MCF 10A (cell line): ENCODE results near the gene ARPIN. TPM values are rescaled to one million over a fixed set of nuclear protein-coding genes. Genes with fewer than 3 reads are reported as not detected.
"Not testable (repeated sequence)": the region's sequence is repeated elsewhere in the genome, so short reads cannot be mapped to it uniquely, and the experiment has no call there.

Experiments used
- BruUV-seq: library from RNA; stranded (reverse); fragments of 400-500 nt; replicated peaks from 2 replicates; lab custom pipeline; 2021; lab: Mats Ljungman, UMichigan
- CTCF ChIA-PET: fragments of 300-600 bp; sonication (Branson Sonifier 250); formaldehyde crosslinking; extraction: SDS; loops from one replicate; lab custom pipeline; 2021; ENCODE audit warnings: antibody characterized with exemption, inconsistent platforms; lab: Yijun Ruan, JAX
- POLR2A ChIA-PET: fragments of 300-600, 350-650 bp; sonication (Branson Sonifier 250); formaldehyde crosslinking; extraction: SDS; loops from one replicate; lab custom pipeline; 2020; ENCODE audit warnings: antibody characterized with exemption, inconsistent platforms; lab: Yijun Ruan, JAX
- DNase-seq: peaks from one replicate; pipeline ENCODE4 v3.0.0-alpha.2; 2018; ENCODE audit not compliant: unreplicated experiment
- H3K27ac Mint-ChIP-seq: one replicate; pipeline ENCODE4 v1.8.0; 2022; ENCODE audit warnings: mild to moderate bottlenecking, low read depth, mixed read lengths; ENCODE audit not compliant: unreplicated experiment
- H3K27me3 Mint-ChIP-seq: one replicate; pipeline ENCODE4 v1.8.0; 2022; ENCODE audit warnings: mixed read lengths; ENCODE audit not compliant: insufficient read depth, unreplicated experiment
- H3K36me3 Mint-ChIP-seq: one replicate; pipeline ENCODE4 v1.8.0; 2022; ENCODE audit warnings: mild to moderate bottlenecking, moderate library complexity, mixed read lengths; ENCODE audit not compliant: insufficient read depth, unreplicated experiment
- H3K4me1 Mint-ChIP-seq: one replicate; pipeline ENCODE4 v1.8.0; 2022; ENCODE audit warnings: mixed read lengths; ENCODE audit not compliant: insufficient read depth, unreplicated experiment
- H3K4me3 Mint-ChIP-seq: one replicate; pipeline ENCODE4 v1.8.0; 2022; ENCODE audit warnings: mild to moderate bottlenecking, moderate library complexity, mixed read lengths; ENCODE audit not compliant: unreplicated experiment
- H3K9me3 Mint-ChIP-seq: one replicate; pipeline ENCODE4 v1.8.0; 2022; ENCODE audit warnings: mixed read lengths; ENCODE audit not compliant: unreplicated experiment
- CTCF ChIP-seq: fragments of 200-600 bp; IDR thresholded peaks from one replicate; pipeline ENCODE4 v1.8.0; 2022; ENCODE audit warnings: antibody characterized with exemption, mild to moderate bottlenecking; ENCODE audit not compliant: unreplicated experiment
- intact Hi-C: fragments of 100-400 bp; cut with micrococcal nuclease; formaldehyde crosslinking; loops from 2 replicates; pipeline ENCODE4 v1.14.1; 2022
- total RNA-seq: library from RNA; stranded (reverse); gene quantifications from 2 replicates; pipeline ENCODE4 v1.2.3, GENCODE V29; 2022

Gene ARPIN
- total RNA-seq, 1 experiment from 2014 or later = 7.1 TPM

GRCh38 chr15:89870688-89871288, 42.0 kb downstream of the ARPIN start:
- TF ChIP-seq CTCF = no peak
- no peaks in the 10 kb centered on the region for H3K9me3 Mint-ChIP-seq
- H3K27ac Mint-ChIP-seq = no peak overlapping the region
- no peaks in the 10 kb centered on the region for H3K4me1 Mint-ChIP-seq
- intact Hi-C loops = no loop called here
- CTCF ChIA-PET = interaction anchor here (0.6 to 2.5 kb wide), 3 partner anchors 111 to 216 kb away, joined by 3 to 31 read pairs (median 5); no protein-coding TSS in a partner anchor
- no peak overlapping the region for H3K4me3 Mint-ChIP-seq
- no TSS peak for BruUV-seq
- no peak for DNase-seq
- no peaks in the 10 kb centered on the region for H3K27me3 Mint-ChIP-seq
- POLR2A ChIA-PET = no interaction called here
- peaks cover 44% of the 10 kb centered on the region for H3K36me3 Mint-ChIP-seq

GRCh38 chr15:89870006-89870405, 42.7 kb downstream of the ARPIN start:
- Mint-ChIP-seq H3K4me1 (no peaks in the 10 kb centered on the region), H3K4me3 (no peak overlapping the region), H3K27me3 (no peaks in the 10 kb centered on the region), H3K27ac (no peak overlapping the region), H3K9me3 (no peaks in the 10 kb centered on the region), H3K36me3 (peaks cover 49% of the 10 kb centered on the region)
- ChIA-PET CTCF (interaction anchor here (0.8 kb wide), 1 partner anchor 130 kb away, joined by 3 read pairs; no protein-coding TSS in a partner anchor), POLR2A (no interaction called here)
- no peak for TF ChIP-seq CTCF
- no peak for DNase-seq
- intact Hi-C loops = no loop called here
- BruUV-seq = no TSS peak

- BruUV-seq, H3K4me1 Mint-ChIP-seq, POLR2A ChIA-PET, H3K4me3 Mint-ChIP-seq, H3K9me3 Mint-ChIP-seq, H3K27ac Mint-ChIP-seq, intact Hi-C loops, H3K27me3 Mint-ChIP-seq, DNase-seq: not testable (repeated sequence)
- CTCF ChIA-PET = interaction anchor here (0.8 kb wide), 1 partner anchor 130 kb away, joined by 3 read pairs; no protein-coding TSS in a partner anchor
- H3K36me3 Mint-ChIP-seq = peaks cover 49% of the 10 kb centered on the region
These were observed 43.3 kb downstream of the ARPIN start for GRCh38 chr15:89869490-89869889.

- POLR2A ChIA-PET = interaction anchor here (0.6 to 1.7 kb wide), 4 partner anchors 12 to 368 kb away, joined by 3 to 7 read pairs (median 4); no protein-coding TSS in a partner anchor
- CTCF ChIA-PET = interaction anchor here (0.6 to 4.2 kb wide), 10 partner anchors 9 to 373 kb away, joined by 3 to 38 read pairs (median 4); no protein-coding TSS in a partner anchor
- no peaks in the 10 kb centered on the region for H3K9me3 Mint-ChIP-seq
- H3K36me3 Mint-ChIP-seq = peaks cover 15% of the 10 kb centered on the region
- no peak for TF ChIP-seq CTCF
- H3K4me3 Mint-ChIP-seq = no peak overlapping the region
- H3K4me1 Mint-ChIP-seq = no peaks in the 10 kb centered on the region
- H3K27ac Mint-ChIP-seq = no peak overlapping the region
- BruUV-seq = no TSS peak
- no peaks in the 10 kb centered on the region for H3K27me3 Mint-ChIP-seq
- intact Hi-C loops = no loop called here
- DNase-seq = no peak
These were observed 47.6 kb downstream of the ARPIN start for GRCh38 chr15:89864958-89865739.
